Fibroblast of villous mesenchyme (primary cell): Measurements from ENCODE around the gene TMOD1. TPM values are rescaled to one million over a fixed set of nuclear protein-coding genes. Genes with fewer than 3 reads are reported as not detected.

Experiments used
- DNase-seq: peaks from one replicate; pipeline ENCODE4 v3.0.0-alpha.2; 2010; ENCODE audit warnings: low read depth
- H3K4me3 ChIP-seq: 2 replicates; pipeline ENCODE4 v1.5.1; 2011; ENCODE audit warnings: low read depth, mild to moderate bottlenecking, low read length
- CTCF ChIP-seq: IDR thresholded peaks from 2 replicates; pipeline ENCODE4 v1.5.1; 2012; ENCODE audit warnings: low read depth, mild to moderate bottlenecking, low read length; ENCODE audit not compliant: insufficient read depth
- total RNA-seq: library from RNA; depleted of rRNA; stranded (reverse); fragments of >200 nt; gene quantifications from 2 replicates; pipeline ENCODE4 v1.2.3, GENCODE V29; 2012

The TMOD1 gene
- total RNA-seq, 1 donor = 0.43 TPM

- peak; percentile 50 for DNase-seq
- TF ChIP-seq CTCF = no peak
- H3K4me3 ChIP-seq = no peak overlapping the region
Observed at GRCh38 chr9:97504381-97505216, 3.1 kb downstream of the TMOD1 start.

GRCh38 chr9:97505845-97506244 is 4.4 kb downstream of the TMOD1 start:
- TF ChIP-seq CTCF = no peak

GRCh38 chr9:97506306-97506705 is 4.8 kb downstream of the TMOD1 start:
- no peak for DNase-seq
- no peak overlapping the region for H3K4me3 ChIP-seq
- no peak for TF ChIP-seq CTCF

More at GRCh38 chr9:97505845-97506244, 4.4 kb downstream of the TMOD1 start:
- DNase-seq = no peak
- no peak overlapping the region for H3K4me3 ChIP-seq

GRCh38 chr9:97506787-97507186 is 5.3 kb downstream of the TMOD1 start:
- no peak overlapping the region for H3K4me3 ChIP-seq
- TF ChIP-seq CTCF = no peak
- no peak for DNase-seq

GRCh38 chr9:97507428-97507984 is 6.0 kb downstream of the TMOD1 start:
- TF ChIP-seq CTCF = no peak
- no peak for DNase-seq
- H3K4me3 ChIP-seq = no peak overlapping the region

GRCh38 chr9:97508852-97509251 is 7.4 kb downstream of the TMOD1 start:
- DNase-seq = no peak
- H3K4me3 ChIP-seq = no peak overlapping the region
- no peak for TF ChIP-seq CTCF
